H1 (cell line): ENCODE data around the gene NEK10. TPM values are rescaled to one million over a fixed set of nuclear protein-coding genes. Genes with fewer than 3 reads are reported as not detected.

Experiments
- CHD7 ChIP-seq: fragments of 300-600 bp; sonication (generic); IDR thresholded peaks from 2 replicates; pipeline ENCODE4 v1.7.1; 2012; ENCODE audit warnings: low read length, moderate library complexity, mild to moderate bottlenecking, inconsistent platforms; ENCODE audit not compliant: insufficient replicate concordance
- polyA plus RNA-seq, 7 experiments: library from polyadenylated mRNA; depleted of rRNA in 3 of 7; stranded (reverse) in 5 of 7; unstranded in 2 of 7; fragments of >200 nt in 5 of 7; fragments of 200-250 nt in 2 of 7; gene quantifications; 1 replicate in 5 of 7; 2 replicates in 1 of 7; 4 replicates in 1 of 7; pipeline versions ENCODE4 v1.2.1 to v1.2.3, GENCODE V29; 2011 to 2013; ENCODE audit warnings: missing spikeins in 2 of 7, mixed read lengths in 2 of 7
- total RNA-seq: library from RNA; stranded (reverse); fragmentation: NEBNext Ultra II Directional; extraction: Animal tissue kit (Norgen Biotek cat#: 25700); gene quantifications from 2 replicates; pipeline ENCODE4 v1.2.1, GENCODE V29; 2021

NEK10 gene
- total and polyA plus RNA-seq, 2 of the 8 experiments (the other 6 are each of a cell fraction or from before 2014, with no cell fraction given) = 0.18 to 0.50 TPM

- TF ChIP-seq CHD7 = no peak
These were observed 184.9 kb downstream of the NEK10 start (continued) for GRCh38 chr3:27184261-27184660.
